HEK293 (cell line): Measurements from ENCODE around the gene PTPRN2.

Experiments used
- CTCF ChIA-PET: fragments of 350-600 bp; formaldehyde crosslinking; extraction: SDS; loops from one replicate; lab custom pipeline; 2021; ENCODE audit warnings: antibody characterized with exemption; lab: Yijun Ruan, JAX
- POLR2A ChIA-PET: fragments of 300-600 bp; formaldehyde crosslinking; extraction: SDS; loops from one replicate; lab custom pipeline; 2020; ENCODE audit warnings: antibody characterized with exemption, inconsistent platforms; lab: Yijun Ruan, JAX
- H3K27ac ChIP-seq: fragments of 200-500 bp; sonication (Bioruptor generic); 2 replicates; pipeline ENCODE4 v1.5.1; 2014; ENCODE audit warnings: low read depth, low read length, control low read depth, inconsistent platforms; ENCODE audit errors: extremely low read depth
- H3K36me3 ChIP-seq, 2 experiments: fragments of 200-500 bp in 1 of 2; sonication (Bioruptor generic) in 1 of 2; 1 replicate in 1 of 2; 2 replicates in 1 of 2; pipeline ENCODE4 v1.5.1; 2014 to 2017; ENCODE audit warnings: inconsistent platforms in 2 of 2, low read length in 2 of 2; ENCODE audit not compliant: control insufficient read depth in 2 of 2, insufficient read depth in 1 of 2
- H3K4me1 ChIP-seq: fragments of 200-500 bp; sonication (Bioruptor generic); 2 replicates; pipeline ENCODE4 v1.5.1; 2014; ENCODE audit warnings: mild to moderate bottlenecking, low read length, inconsistent platforms; ENCODE audit not compliant: control insufficient read depth, insufficient read depth
- H3K4me3 ChIP-seq: 2 replicates; pipeline ENCODE4 v1.5.1; 2011; ENCODE audit warnings: low read depth, mild to moderate bottlenecking, control low read depth, low read length, moderate library complexity
- H3K9me3 ChIP-seq: fragments of 200-500 bp; sonication (Bioruptor generic); 2 replicates; pipeline ENCODE4 v1.5.1; 2014; ENCODE audit warnings: low read depth, low read length, inconsistent platforms; ENCODE audit not compliant: control insufficient read depth, insufficient read depth
- HOXA7 ChIP-seq: sonication (generic); formaldehyde crosslinking; IDR thresholded peaks from 2 replicates; pipeline ENCODE4 v1.8.1; 2022; ENCODE audit warnings: missing genetic modification reagents, borderline replicate concordance
- OSR2 ChIP-seq: fragments of 450-650 bp; formaldehyde crosslinking; IDR thresholded peaks from 2 replicates; pipeline ENCODE4 v1.5.1; 2016; ENCODE audit warnings: missing biosample characterization, missing genetic modification characterization
- OVOL3 ChIP-seq: fragments of 450-650 bp; formaldehyde crosslinking; IDR thresholded peaks from 2 replicates; pipeline ENCODE4 v1.5.1; 2016; ENCODE audit warnings: missing biosample characterization, missing genetic modification characterization
- ZBTB21 ChIP-seq: fragments of 450-650 bp; formaldehyde crosslinking; IDR thresholded peaks from 2 replicates; pipeline ENCODE4 v1.5.1; 2017; ENCODE audit warnings: missing biosample characterization, missing genetic modification characterization
- ZFP3 ChIP-seq: fragments of 450-650 bp; formaldehyde crosslinking; IDR thresholded peaks from 2 replicates; pipeline ENCODE4 v1.5.1; 2016; ENCODE audit warnings: low read depth, missing biosample characterization, missing genetic modification characterization
- ZNF121 ChIP-seq: fragments of 450-650 bp; formaldehyde crosslinking; IDR thresholded peaks from 2 replicates; pipeline ENCODE4 v1.5.1; 2016; ENCODE audit warnings: missing biosample characterization, missing genetic modification characterization
- ZNF16 ChIP-seq: fragments of 450-650 bp; formaldehyde crosslinking; IDR thresholded peaks from 2 replicates; pipeline ENCODE4 v1.5.1; 2016; ENCODE audit warnings: low read depth, missing biosample characterization, missing genetic modification characterization
- ZNF24 ChIP-seq: fragments of 450-650 bp; formaldehyde crosslinking; IDR thresholded peaks from 2 replicates; pipeline ENCODE4 v1.5.1; 2016; ENCODE audit warnings: missing biosample characterization, missing genetic modification characterization
- ZNF248 ChIP-seq: fragments of 450-650 bp; formaldehyde crosslinking; IDR thresholded peaks from 2 replicates; pipeline ENCODE4 v1.5.1; 2017; ENCODE audit warnings: missing biosample characterization, missing genetic modification characterization
- ZNF473 ChIP-seq: fragments of 450-650 bp; formaldehyde crosslinking; IDR thresholded peaks from 2 replicates; pipeline ENCODE4 v1.5.1; 2017; ENCODE audit warnings: missing biosample characterization, missing genetic modification characterization
- ZNF488 ChIP-seq: fragments of 450-650 bp; formaldehyde crosslinking; IDR thresholded peaks from 2 replicates; pipeline ENCODE4 v1.5.1; 2016; ENCODE audit warnings: missing biosample characterization, missing genetic modification characterization
- ZNF548 ChIP-seq: fragments of 450-650 bp; formaldehyde crosslinking; IDR thresholded peaks from 2 replicates; pipeline ENCODE4 v1.5.1; 2016; ENCODE audit warnings: missing biosample characterization, missing genetic modification characterization
- ZNF558 ChIP-seq: fragments of 450-650 bp; formaldehyde crosslinking; IDR thresholded peaks from 2 replicates; pipeline ENCODE4 v1.5.1; 2016; ENCODE audit warnings: missing biosample characterization, missing genetic modification characterization
- ZNF677 ChIP-seq: fragments of 450-650 bp; IDR thresholded peaks from 2 replicates; pipeline ENCODE4 v1.5.0; 2018; ENCODE audit warnings: missing biosample characterization, mild to moderate bottlenecking, missing genetic modification characterization, moderate library complexity
- ZNF791 ChIP-seq: fragments of 450-650 bp; formaldehyde crosslinking; IDR thresholded peaks from 2 replicates; pipeline ENCODE4 v1.5.1; 2016; ENCODE audit warnings: missing biosample characterization, missing genetic modification characterization
- TF ChIP-seq, protein P1 (sequence below): fragments of 450-650 bp; formaldehyde crosslinking; IDR thresholded peaks from 2 replicates; pipeline ENCODE4 v1.5.1; 2016; ENCODE audit warnings: missing biosample characterization, missing genetic modification characterization, borderline replicate concordance
- TF ChIP-seq, protein P2 (sequence below): fragments of 450-650 bp; formaldehyde crosslinking; IDR thresholded peaks from 2 replicates; pipeline ENCODE4 v1.5.1; 2016; ENCODE audit warnings: missing biosample characterization, missing genetic modification characterization

PTPRN2 gene

GRCh38 chr7:158449266-158449665 is 138.4 kb downstream of the PTPRN2 start (continued):
- TF ChIP-seq, protein P1, sequence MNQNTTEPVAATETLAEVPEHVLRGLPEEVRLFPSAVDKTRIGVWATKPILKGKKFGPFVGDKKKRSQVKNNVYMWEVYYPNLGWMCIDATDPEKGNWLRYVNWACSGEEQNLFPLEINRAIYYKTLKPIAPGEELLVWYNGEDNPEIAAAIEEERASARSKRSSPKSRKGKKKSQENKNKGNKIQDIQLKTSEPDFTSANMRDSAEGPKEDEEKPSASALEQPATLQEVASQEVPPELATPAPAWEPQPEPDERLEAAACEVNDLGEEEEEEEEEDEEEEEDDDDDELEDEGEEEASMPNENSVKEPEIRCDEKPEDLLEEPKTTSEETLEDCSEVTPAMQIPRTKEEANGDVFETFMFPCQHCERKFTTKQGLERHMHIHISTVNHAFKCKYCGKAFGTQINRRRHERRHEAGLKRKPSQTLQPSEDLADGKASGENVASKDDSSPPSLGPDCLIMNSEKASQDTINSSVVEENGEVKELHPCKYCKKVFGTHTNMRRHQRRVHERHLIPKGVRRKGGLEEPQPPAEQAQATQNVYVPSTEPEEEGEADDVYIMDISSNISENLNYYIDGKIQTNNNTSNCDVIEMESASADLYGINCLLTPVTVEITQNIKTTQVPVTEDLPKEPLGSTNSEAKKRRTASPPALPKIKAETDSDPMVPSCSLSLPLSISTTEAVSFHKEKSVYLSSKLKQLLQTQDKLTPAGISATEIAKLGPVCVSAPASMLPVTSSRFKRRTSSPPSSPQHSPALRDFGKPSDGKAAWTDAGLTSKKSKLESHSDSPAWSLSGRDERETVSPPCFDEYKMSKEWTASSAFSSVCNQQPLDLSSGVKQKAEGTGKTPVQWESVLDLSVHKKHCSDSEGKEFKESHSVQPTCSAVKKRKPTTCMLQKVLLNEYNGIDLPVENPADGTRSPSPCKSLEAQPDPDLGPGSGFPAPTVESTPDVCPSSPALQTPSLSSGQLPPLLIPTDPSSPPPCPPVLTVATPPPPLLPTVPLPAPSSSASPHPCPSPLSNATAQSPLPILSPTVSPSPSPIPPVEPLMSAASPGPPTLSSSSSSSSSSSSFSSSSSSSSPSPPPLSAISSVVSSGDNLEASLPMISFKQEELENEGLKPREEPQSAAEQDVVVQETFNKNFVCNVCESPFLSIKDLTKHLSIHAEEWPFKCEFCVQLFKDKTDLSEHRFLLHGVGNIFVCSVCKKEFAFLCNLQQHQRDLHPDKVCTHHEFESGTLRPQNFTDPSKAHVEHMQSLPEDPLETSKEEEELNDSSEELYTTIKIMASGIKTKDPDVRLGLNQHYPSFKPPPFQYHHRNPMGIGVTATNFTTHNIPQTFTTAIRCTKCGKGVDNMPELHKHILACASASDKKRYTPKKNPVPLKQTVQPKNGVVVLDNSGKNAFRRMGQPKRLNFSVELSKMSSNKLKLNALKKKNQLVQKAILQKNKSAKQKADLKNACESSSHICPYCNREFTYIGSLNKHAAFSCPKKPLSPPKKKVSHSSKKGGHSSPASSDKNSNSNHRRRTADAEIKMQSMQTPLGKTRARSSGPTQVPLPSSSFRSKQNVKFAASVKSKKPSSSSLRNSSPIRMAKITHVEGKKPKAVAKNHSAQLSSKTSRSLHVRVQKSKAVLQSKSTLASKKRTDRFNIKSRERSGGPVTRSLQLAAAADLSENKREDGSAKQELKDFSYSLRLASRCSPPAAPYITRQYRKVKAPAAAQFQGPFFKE (tag by site-specific recombination), result no peak
- TF ChIP-seq ZNF548 (tag by site-specific recombination), result no peak
- no peak for TF ChIP-seq ZNF248 (tag by site-specific recombination)
- TF ChIP-seq ZNF16 (tag by site-specific recombination), result no peak

GRCh38 chr7:158448430-158449100 is 139.1 kb downstream of the PTPRN2 start:
- H3K9me3 ChIP-seq, result no peaks in the 10 kb centered on the region
- ChIA-PET POLR2A (no interaction called here), CTCF (no interaction called here)
- H3K4me3 ChIP-seq, result no peak overlapping the region
- H3K27ac ChIP-seq, result no peak overlapping the region
- no peak for TF ChIP-seq ZNF677
- H3K36me3 ChIP-seq, result no peaks in the 10 kb centered on the region
- H3K4me1 ChIP-seq, result no peaks in the 10 kb centered on the region

DNA sequence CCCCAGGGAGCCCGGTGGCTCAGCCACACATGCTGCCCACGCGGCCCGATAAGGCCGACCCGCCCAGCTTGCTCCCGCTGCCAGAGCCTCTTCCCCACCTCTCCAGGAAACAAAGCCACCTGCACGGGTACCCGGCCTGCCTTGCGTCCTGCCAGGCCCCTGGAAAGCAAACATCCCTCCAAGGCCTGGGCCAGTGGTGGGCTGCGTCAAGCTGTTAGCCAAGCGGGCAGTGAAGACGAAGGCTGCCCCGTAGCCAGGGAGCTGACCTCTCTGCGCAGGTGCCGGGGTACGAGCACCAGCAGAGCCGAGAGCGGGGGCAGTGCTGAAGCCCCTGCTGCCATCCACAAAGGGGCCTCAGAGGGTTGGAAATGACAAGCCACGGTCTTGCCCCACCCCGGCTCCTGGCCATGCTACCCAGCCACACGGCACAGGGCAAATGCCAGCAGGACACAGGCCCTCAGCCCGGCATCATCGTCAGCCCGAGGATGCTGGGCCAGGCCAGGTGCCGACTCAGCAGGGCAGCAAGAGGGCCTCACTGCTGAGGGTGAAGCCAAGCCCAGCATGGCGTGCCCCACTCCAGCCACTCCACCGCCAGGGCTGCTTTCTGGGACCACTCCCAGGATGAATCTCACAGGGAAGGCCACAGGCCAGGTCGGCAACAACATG is 140.0 kb downstream of the PTPRN2 start:
- ChIA-PET POLR2A (no interaction called here), CTCF (no interaction called here)
- no peaks in the 10 kb centered on the region for H3K36me3 ChIP-seq
- TF ChIP-seq, protein P2, sequence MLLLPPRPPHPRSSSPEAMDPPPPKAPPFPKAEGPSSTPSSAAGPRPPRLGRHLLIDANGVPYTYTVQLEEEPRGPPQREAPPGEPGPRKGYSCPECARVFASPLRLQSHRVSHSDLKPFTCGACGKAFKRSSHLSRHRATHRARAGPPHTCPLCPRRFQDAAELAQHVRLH (tag by site-specific recombination), result no peak
- TF ChIP-seq ZNF488, result no peak
- TF ChIP-seq ZNF121 (tag by site-specific recombination), result no peak
- no peak for TF ChIP-seq OSR2 (tag by site-specific recombination)
- TF ChIP-seq ZNF548 (tag by site-specific recombination), result no peak
- TF ChIP-seq ZBTB21 (tag by site-specific recombination), result no peak
- no peak for TF ChIP-seq ZNF473 (tag by site-specific recombination)
- TF ChIP-seq ZNF558, result no peak
- TF ChIP-seq ZNF791 (tag by site-specific recombination), result no peak
- no peak for TF ChIP-seq ZNF24
- no peak for TF ChIP-seq OVOL3
- TF ChIP-seq HOXA7 (CRISPR knock-in tag), result no peak
- TF ChIP-seq ZNF16 (tag by site-specific recombination), result no peak
- no peak for TF ChIP-seq ZFP3 (tag by site-specific recombination)
- H3K4me1 ChIP-seq, result no peaks in the 10 kb centered on the region
- H3K27ac ChIP-seq, result no peak overlapping the region
- no peaks in the 10 kb centered on the region for H3K9me3 ChIP-seq
- no peak overlapping the region for H3K4me3 ChIP-seq
